ENCODE results near the gene GABRA1.

DNA sequence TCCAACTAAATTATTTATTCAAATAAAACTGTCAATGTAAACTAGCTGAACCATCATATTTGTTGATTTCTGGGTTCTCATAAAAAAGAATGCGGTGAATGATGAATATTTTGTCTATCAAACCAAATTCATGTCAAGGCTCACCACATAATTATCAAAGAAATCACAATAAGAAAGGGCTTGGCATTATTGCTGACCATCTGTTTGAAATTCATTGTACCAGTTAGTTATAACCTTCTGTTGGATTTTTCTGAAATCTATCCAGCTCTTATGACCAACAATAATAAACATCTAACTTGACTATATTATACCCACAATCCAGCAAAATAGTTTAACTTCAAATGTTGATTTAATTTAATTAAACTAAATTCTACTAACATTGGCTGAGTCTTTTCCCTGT is 53.1 kb downstream of the GABRA1 start:
- TF ChIP-seq, protein P1, sequence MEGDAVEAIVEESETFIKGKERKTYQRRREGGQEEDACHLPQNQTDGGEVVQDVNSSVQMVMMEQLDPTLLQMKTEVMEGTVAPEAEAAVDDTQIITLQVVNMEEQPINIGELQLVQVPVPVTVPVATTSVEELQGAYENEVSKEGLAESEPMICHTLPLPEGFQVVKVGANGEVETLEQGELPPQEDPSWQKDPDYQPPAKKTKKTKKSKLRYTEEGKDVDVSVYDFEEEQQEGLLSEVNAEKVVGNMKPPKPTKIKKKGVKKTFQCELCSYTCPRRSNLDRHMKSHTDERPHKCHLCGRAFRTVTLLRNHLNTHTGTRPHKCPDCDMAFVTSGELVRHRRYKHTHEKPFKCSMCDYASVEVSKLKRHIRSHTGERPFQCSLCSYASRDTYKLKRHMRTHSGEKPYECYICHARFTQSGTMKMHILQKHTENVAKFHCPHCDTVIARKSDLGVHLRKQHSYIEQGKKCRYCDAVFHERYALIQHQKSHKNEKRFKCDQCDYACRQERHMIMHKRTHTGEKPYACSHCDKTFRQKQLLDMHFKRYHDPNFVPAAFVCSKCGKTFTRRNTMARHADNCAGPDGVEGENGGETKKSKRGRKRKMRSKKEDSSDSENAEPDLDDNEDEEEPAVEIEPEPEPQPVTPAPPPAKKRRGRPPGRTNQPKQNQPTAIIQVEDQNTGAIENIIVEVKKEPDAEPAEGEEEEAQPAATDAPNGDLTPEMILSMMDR (IDR thresholded peaks at IDR 0.05) = no peak
- TF ChIP-seq POLR2A (IDR thresholded peaks at IDR 0.05; ENCODE audit: low read length) (no peak), RCOR1 (IDR thresholded peaks at IDR 0.05; ENCODE audit: low read depth, low read length) (no peak), JUN (IDR thresholded peaks at IDR 0.05) (no peak), JUNB (IDR thresholded peaks at IDR 0.05) (no peak), CHD4 (IDR thresholded peaks at IDR 0.05; ENCODE audit: borderline replicate concordance) (no peak), SMC3 (IDR thresholded peaks at IDR 0.05) (no peak), MYC (IDR thresholded peaks at IDR 0.05; ENCODE audit: borderline replicate concordance, low read length) (no peak), ESRRA (IDR thresholded peaks at IDR 0.05; ENCODE audit: borderline replicate concordance, low read length) (no peak), MAFK (IDR thresholded peaks at IDR 0.05; ENCODE audit: partially characterized antibody) (no peak), TP53 (CRISPR knock-in tag; IDR thresholded peaks at IDR 0.05) (no peak), CHD2 (IDR thresholded peaks at IDR 0.05; ENCODE audit: low read length, partially characterized antibody) (no peak), CEBPB (IDR thresholded peaks at IDR 0.05) (no peak)
- TF ChIP-seq, protein P2, sequence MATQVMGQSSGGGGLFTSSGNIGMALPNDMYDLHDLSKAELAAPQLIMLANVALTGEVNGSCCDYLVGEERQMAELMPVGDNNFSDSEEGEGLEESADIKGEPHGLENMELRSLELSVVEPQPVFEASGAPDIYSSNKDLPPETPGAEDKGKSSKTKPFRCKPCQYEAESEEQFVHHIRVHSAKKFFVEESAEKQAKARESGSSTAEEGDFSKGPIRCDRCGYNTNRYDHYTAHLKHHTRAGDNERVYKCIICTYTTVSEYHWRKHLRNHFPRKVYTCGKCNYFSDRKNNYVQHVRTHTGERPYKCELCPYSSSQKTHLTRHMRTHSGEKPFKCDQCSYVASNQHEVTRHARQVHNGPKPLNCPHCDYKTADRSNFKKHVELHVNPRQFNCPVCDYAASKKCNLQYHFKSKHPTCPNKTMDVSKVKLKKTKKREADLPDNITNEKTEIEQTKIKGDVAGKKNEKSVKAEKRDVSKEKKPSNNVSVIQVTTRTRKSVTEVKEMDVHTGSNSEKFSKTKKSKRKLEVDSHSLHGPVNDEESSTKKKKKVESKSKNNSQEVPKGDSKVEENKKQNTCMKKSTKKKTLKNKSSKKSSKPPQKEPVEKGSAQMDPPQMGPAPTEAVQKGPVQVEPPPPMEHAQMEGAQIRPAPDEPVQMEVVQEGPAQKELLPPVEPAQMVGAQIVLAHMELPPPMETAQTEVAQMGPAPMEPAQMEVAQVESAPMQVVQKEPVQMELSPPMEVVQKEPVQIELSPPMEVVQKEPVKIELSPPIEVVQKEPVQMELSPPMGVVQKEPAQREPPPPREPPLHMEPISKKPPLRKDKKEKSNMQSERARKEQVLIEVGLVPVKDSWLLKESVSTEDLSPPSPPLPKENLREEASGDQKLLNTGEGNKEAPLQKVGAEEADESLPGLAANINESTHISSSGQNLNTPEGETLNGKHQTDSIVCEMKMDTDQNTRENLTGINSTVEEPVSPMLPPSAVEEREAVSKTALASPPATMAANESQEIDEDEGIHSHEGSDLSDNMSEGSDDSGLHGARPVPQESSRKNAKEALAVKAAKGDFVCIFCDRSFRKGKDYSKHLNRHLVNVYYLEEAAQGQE (IDR thresholded peaks at IDR 0.05) = no peak

All from A549 (cell line).